ENCODE measurements around the gene MRPL53.

DNA sequence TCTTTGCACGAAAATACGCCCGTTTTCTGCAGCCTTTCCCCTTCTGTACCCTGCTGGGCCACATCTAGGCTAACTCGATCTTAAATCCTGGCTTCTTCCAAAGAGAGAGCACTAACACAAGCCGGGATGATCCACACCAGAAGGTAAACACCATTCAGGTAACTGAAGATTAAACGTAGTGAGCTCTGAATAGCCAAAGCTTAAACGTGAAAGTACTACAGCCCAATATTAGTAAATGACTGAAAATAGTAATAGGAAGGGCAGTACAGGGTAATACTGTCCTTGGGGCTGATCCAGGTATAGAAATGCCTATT, 422 bp upstream of the MRPL53 start:
- no peak for TF ChIP-seq CTCF (IDR thresholded peaks at IDR 0.05)
- no peak for TF ChIP-seq POLR2A (IDR thresholded peaks at IDR 0.05)
- TF ChIP-seq POLR2AphosphoS5 (IDR thresholded peaks at IDR 0.05): no peak
